ENCODE data around the gene SRGAP1. TPM values are rescaled to one million over a fixed set of nuclear protein-coding genes. Genes with fewer than 3 reads are reported as not detected.

The SRGAP1 gene
- total RNA-seq, 1 donor from 2014 or later: 2.3 TPM

DNA sequence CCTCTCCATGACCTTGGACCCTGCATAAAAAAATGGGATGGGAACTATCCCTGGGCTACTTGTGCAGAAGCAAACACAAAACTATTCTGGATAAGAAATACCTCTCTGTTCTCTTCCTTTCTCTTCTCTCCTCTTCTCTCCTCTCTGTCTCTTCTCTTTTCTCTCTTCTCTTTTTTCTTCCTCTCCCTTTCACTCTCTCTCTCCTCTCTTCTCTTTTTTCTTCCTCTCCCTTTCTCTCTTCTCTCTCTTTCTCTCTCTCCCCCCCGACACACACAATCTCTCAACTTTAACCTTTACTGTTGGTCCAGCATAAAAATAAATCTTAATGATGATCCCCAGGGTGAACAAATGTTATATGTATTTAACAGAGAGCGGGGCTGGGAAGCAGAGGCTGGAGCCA is 141.4 kb downstream of the SRGAP1 start:
- no peaks in the 10 kb centered on the region for H3K9me3 ChIP-seq (replicated peaks)
- H3K4me3 ChIP-seq: no peak overlapping the region
- TF ChIP-seq CTCF (IDR thresholded peaks at IDR 0.05; ENCODE audit: borderline replicate concordance): no peak
- intact Hi-C loops (cut with micrococcal nuclease): no loop called here
- H3K36me3 ChIP-seq: no peaks in the 10 kb centered on the region
- no peak for DNase-seq
- no peaks in the 10 kb centered on the region for H3K27me3 ChIP-seq (ENCODE audit: low read depth)
- H3K4me1 ChIP-seq: peaks cover 20% of the 10 kb centered on the region
- H3K27ac ChIP-seq (replicated peaks): no peak overlapping the region

DNA sequence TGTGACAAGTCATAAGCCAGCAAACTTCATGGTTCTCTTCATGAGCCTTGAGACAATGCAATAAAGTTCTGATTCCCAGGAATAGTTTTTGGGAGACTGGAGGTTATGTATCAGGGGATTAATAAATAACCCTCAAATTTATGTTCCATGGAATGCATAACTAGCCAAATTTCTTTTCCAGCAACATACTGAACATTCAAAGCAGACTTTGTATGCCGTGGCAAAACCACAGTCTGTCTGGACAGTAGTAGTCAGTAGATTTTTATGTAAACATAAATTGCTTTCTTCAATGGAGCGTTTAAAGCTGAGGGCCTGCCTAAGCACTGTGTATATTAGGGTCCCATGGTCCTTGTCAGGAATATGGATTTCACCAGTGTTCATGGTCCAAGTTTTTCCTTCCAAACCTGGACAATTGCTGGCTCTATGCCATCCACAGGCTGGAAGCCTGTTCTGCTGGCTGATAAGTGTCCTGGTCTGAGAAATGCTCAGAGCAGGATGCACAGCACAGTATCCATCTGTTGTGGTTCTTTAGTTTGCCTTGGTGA is 144.9 kb downstream of the SRGAP1 start:
- Histone ChIP-seq H3K4me1 (peaks cover 11% of the 10 kb centered on the region), H3K9me3 (replicated peaks) (no peaks in the 10 kb centered on the region), H3K27me3 (ENCODE audit: low read depth) (no peaks in the 10 kb centered on the region), H3K4me3 (no peak overlapping the region), H3K27ac (replicated peaks) (no peak overlapping the region), H3K36me3 (no peaks in the 10 kb centered on the region)
- no peak for TF ChIP-seq CTCF (IDR thresholded peaks at IDR 0.05; ENCODE audit: borderline replicate concordance)
- intact Hi-C loops (cut with micrococcal nuclease): no loop called here
- no peak for DNase-seq

DNA sequence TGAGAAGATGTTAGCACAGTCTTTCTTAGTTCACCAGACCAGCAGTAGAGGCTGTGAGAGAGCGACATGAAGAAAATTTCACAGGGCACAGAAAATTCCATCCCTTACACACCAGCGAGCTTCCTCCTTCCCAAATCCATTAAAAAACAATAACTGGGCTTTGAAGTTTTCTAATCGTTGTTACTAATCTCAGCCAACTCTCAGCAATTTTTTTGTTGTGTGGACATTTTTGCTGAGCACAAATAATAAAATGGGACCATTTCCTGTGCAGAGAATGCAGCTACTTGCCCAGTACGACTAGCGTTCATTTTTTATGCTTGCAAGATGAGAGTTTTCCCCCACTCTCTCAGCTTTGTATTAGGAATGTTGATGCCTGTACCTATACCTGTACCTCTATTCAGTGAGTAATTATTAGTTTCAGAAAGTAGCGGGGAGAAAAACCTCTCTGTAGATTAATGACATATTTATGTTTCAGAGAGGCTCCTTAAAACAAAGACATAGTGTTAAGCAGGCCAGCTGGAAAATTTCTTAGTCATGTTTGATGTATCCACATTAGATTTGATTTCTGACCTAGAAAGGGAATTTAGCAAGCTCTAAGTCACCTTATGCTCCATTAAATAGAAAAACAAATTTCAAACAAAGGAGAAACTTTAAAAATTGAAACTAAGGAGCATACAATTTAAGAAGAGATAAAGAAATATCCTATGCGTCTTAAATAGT is 146.5 kb downstream of the SRGAP1 start:
- H3K4me3 ChIP-seq: no peak overlapping the region
- H3K9me3 ChIP-seq (replicated peaks): no peaks in the 10 kb centered on the region
- no peak for TF ChIP-seq CTCF (IDR thresholded peaks at IDR 0.05; ENCODE audit: borderline replicate concordance)
- H3K27ac ChIP-seq (replicated peaks): peak overlapping the region; percentile 14
- intact Hi-C loops (cut with micrococcal nuclease): no loop called here
- H3K36me3 ChIP-seq: no peaks in the 10 kb centered on the region
- DNase-seq: no peak
- H3K4me1 ChIP-seq: peaks cover 11% of the 10 kb centered on the region
- no peaks in the 10 kb centered on the region for H3K27me3 ChIP-seq (ENCODE audit: low read depth)

DNA sequence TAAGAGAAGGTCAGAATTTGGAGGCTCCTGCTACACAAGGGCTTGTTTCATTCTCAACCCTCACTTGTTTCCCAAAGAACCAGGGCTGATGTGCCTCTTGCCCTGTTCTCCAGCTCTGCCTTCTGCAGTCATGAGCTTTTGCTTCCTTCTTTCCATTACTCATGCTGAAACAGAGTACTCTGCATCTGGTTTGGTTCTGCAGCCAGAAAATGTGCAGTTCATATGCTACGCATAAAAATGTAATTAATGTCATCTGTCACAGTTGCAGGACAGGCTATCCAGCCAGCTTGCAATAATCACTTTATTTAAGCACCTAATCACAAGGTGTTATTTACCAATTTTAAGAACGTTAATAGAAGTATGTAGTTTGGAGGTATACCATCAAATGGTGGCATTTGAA is 150.2 kb downstream of the SRGAP1 start:
- no peaks in the 10 kb centered on the region for H3K27me3 ChIP-seq (ENCODE audit: low read depth)
- H3K9me3 ChIP-seq (replicated peaks): no peaks in the 10 kb centered on the region
- H3K4me1 ChIP-seq: peaks cover 5% of the 10 kb centered on the region
- no peak overlapping the region for H3K27ac ChIP-seq (replicated peaks)
- no peak for TF ChIP-seq CTCF (IDR thresholded peaks at IDR 0.05; ENCODE audit: borderline replicate concordance)
- DNase-seq: no peak
- H3K36me3 ChIP-seq: no peaks in the 10 kb centered on the region
- H3K4me3 ChIP-seq: no peak overlapping the region
- intact Hi-C loops (cut with micrococcal nuclease): no loop called here

DNA sequence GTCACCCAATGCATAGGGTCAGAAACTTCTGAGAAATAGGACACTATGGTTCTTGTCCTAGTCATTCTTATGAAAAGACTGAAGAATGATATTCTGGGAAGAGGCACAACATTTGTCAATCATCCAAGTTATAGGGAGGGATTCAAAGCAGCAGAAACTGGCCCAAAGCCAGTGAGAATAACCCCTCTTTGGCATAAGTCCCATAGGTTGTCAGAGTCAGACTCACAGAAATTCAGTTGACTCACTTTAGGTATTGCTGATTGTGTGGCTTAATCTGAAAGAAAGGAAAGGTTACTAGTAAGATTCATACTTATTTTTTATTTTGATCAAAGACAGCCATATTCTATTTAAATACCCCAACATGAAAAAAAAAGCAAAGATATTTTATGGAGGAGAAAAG is 151.0 kb downstream of the SRGAP1 start:
- intact Hi-C loops (cut with micrococcal nuclease): no loop called here
- Histone ChIP-seq H3K4me3 (no peak overlapping the region), H3K4me1 (peaks cover 3% of the 10 kb centered on the region), H3K36me3 (no peaks in the 10 kb centered on the region), H3K27me3 (ENCODE audit: low read depth) (no peaks in the 10 kb centered on the region), H3K27ac (replicated peaks) (no peak overlapping the region), H3K9me3 (replicated peaks) (no peaks in the 10 kb centered on the region)
- no peak for DNase-seq
- no peak for TF ChIP-seq CTCF (IDR thresholded peaks at IDR 0.05; ENCODE audit: borderline replicate concordance)

Data from left ventricle myocardium inferior (tissue), 1 donor.